H1 (cell line): Measurements from ENCODE around the gene POP7. TPM values are rescaled to one million over a fixed set of nuclear protein-coding genes. Genes with fewer than 3 reads are reported as not detected.

Source experiments
- CTCF ChIA-PET: fragments of 300-600 bp; sonication (Branson Sonifier 250); formaldehyde crosslinking; loops from one replicate; lab custom pipeline; 2021; ENCODE audit not compliant: partially characterized antibody; lab: Charles Lee
- POLR2A ChIA-PET: fragments of 300-600 bp; sonication (Branson Sonifier 250); formaldehyde crosslinking; loops from one replicate; lab custom pipeline; 2021; ENCODE audit warnings: inconsistent platforms; ENCODE audit not compliant: partially characterized antibody; lab: Charles Lee
- DNase-seq, 2 experiments: peaks; one replicate each; pipeline versions ENCODE4 v3.0.0 to v3.0.0-alpha.2; 2010 to 2022; ENCODE audit warnings: low spot score in 2 of 2, low read depth in 1 of 2, mixed read lengths in 1 of 2
- FAIRE-seq: peaks from 2 replicates; lab custom pipeline; 2011; peaks lifted over from hg19 to GRCh38; lab: Jason Lieb, UNC
- H2AFZ ChIP-seq: 2 replicates; pipeline ENCODE4 v1.8.1; 2012; ENCODE audit warnings: low read length, inconsistent platforms
- H2AK5ac ChIP-seq: 2 replicates; pipeline ENCODE4 v1.6.1; 2013; ENCODE audit warnings: low read depth, low read length
- H2BK120ac ChIP-seq: replicated peaks from 2 replicates; pipeline ENCODE3; 2013; ENCODE audit warnings: low read depth, low read length, inconsistent platforms
- H2BK12ac ChIP-seq: 2 replicates; pipeline ENCODE4 v1.6.1; 2013; ENCODE audit warnings: low read depth, low read length
- H2BK15ac ChIP-seq: 2 replicates; pipeline ENCODE4 v1.6.1; 2013; ENCODE audit warnings: low read length
- H2BK20ac ChIP-seq: 2 replicates; pipeline ENCODE4 v1.6.1; 2013; ENCODE audit warnings: low read length
- H2BK5ac ChIP-seq: 2 replicates; pipeline ENCODE4 v1.6.1; 2013; ENCODE audit warnings: low read depth, low read length
- H3K14ac ChIP-seq: 2 replicates; pipeline ENCODE4 v1.6.1; 2013; ENCODE audit warnings: inconsistent platforms; ENCODE audit not compliant: insufficient read length
- H3K18ac ChIP-seq: 2 replicates; pipeline ENCODE4 v1.6.1; 2013; ENCODE audit warnings: low read length; ENCODE audit errors: extremely low read depth
- H3K23ac ChIP-seq: 2 replicates; pipeline ENCODE4 v1.6.1; 2013; ENCODE audit warnings: inconsistent platforms; ENCODE audit not compliant: insufficient read length
- H3K23me2 ChIP-seq: 2 replicates; pipeline ENCODE4 v1.6.1; 2013; ENCODE audit warnings: low read depth, low read length
- H3K27ac ChIP-seq: 2 replicates; pipeline ENCODE4 v1.6.1; 2011; ENCODE audit warnings: low read depth, low read length, inconsistent platforms
- H3K27me3 ChIP-seq, 4 experiments: replicated peaks in 1 of 4; 1 replicate in 1 of 4; 2 replicates in 3 of 4; pipeline versions ENCODE4 v1.6.1 to v1.8.1; 2011 to 2013; ENCODE audit warnings: low read length in 3 of 4, mild to moderate bottlenecking in 3 of 4, inconsistent platforms in 2 of 4, mixed read lengths in 2 of 4, moderate library complexity in 1 of 4; ENCODE audit not compliant: control insufficient read depth in 3 of 4, insufficient read depth in 3 of 4; ENCODE audit errors: extremely low read depth in 1 of 4
- H3K36me3 ChIP-seq, 4 experiments: 2 replicates each; pipeline versions ENCODE4 v1.6.1 to v1.8.1; 2011 to 2013; ENCODE audit warnings: mild to moderate bottlenecking in 4 of 4, low read length in 3 of 4, moderate library complexity in 2 of 4, control low read depth in 1 of 4, inconsistent platforms in 1 of 4; ENCODE audit not compliant: insufficient read depth in 4 of 4, control insufficient read depth in 2 of 4
- H3K4ac ChIP-seq: replicated peaks from 2 replicates; pipeline ENCODE3; 2013; ENCODE audit warnings: low read length, low read depth, mixed read lengths, inconsistent platforms; ENCODE audit not compliant: insufficient read length
- H3K4me1 ChIP-seq, 4 experiments: replicated peaks in 1 of 4; 1 replicate in 1 of 4; 2 replicates in 3 of 4; pipeline versions ENCODE4 v1.6.1 to v1.8.1; 2011 to 2013; ENCODE audit warnings: low read length in 3 of 4, inconsistent platforms in 2 of 4, mixed read lengths in 1 of 4; ENCODE audit not compliant: insufficient read depth in 4 of 4, control insufficient read depth in 3 of 4
- H3K4me2 ChIP-seq, 2 experiments: 2 replicates each; pipeline versions ENCODE4 v1.6.1 to v1.8.1; 2011 to 2013; ENCODE audit warnings: low read depth in 2 of 2, low read length in 2 of 2, control low read depth in 1 of 2, inconsistent platforms in 1 of 2, mild to moderate bottlenecking in 1 of 2; ENCODE audit not compliant: insufficient read depth in 1 of 2
- H3K4me3 ChIP-seq, 4 experiments: fragments of 200-600, 300-600 bp in 1 of 4; sonication (generic), shearing (Covaris generic), sonication (Bioruptor Twin) in 1 of 4; 2 replicates each; pipeline versions ENCODE4 v1.5.1 to v1.8.1; 2011 to 2016; ENCODE audit warnings: low read length in 4 of 4, low read depth in 3 of 4, control low read depth in 2 of 4, inconsistent platforms in 2 of 4, mild to moderate bottlenecking in 2 of 4, mixed read lengths in 1 of 4, moderate library complexity in 1 of 4; ENCODE audit not compliant: insufficient read depth in 2 of 4; ENCODE audit errors: extremely low read depth in 1 of 4
- H3K56ac ChIP-seq: replicated peaks from 2 replicates; pipeline ENCODE3; 2013; ENCODE audit warnings: low read depth, mild to moderate bottlenecking, mixed read lengths, low read length, inconsistent platforms; ENCODE audit not compliant: insufficient read length
- H3K79me1 ChIP-seq: 2 replicates; pipeline ENCODE4 v1.6.1; 2013; ENCODE audit warnings: low read depth, low read length, control low read depth
- H3K79me2 ChIP-seq, 2 experiments: 2 replicates each; pipeline versions ENCODE4 v1.6.1 to v1.8.1; 2012 to 2013; ENCODE audit warnings: low read length in 2 of 2, mild to moderate bottlenecking in 2 of 2, inconsistent platforms in 1 of 2; ENCODE audit not compliant: insufficient read depth in 2 of 2, control insufficient read depth in 1 of 2
- H3K9ac ChIP-seq, 4 experiments: replicated peaks in 1 of 4; 1 replicate in 1 of 4; 2 replicates in 3 of 4; pipeline versions ENCODE4 v1.6.1 to v1.8.1; 2011 to 2013; ENCODE audit warnings: low read depth in 3 of 4, low read length in 3 of 4, control low read depth in 2 of 4, mild to moderate bottlenecking in 2 of 4, moderate library complexity in 2 of 4, inconsistent platforms in 1 of 4; ENCODE audit errors: extremely low read depth in 1 of 4
- H3K9me3 ChIP-seq, 2 experiments: 2 replicates each; pipeline versions ENCODE4 v1.6.1 to v1.8.1; 2012 to 2013; ENCODE audit warnings: mild to moderate bottlenecking in 2 of 2, moderate library complexity in 2 of 2, control low read depth in 1 of 2, inconsistent platforms in 1 of 2, low read depth in 1 of 2, low read length in 1 of 2, mixed read lengths in 1 of 2; ENCODE audit not compliant: insufficient read depth in 2 of 2
- H4K20me1 ChIP-seq, 2 experiments: replicated peaks in 1 of 2; 2 replicates each; pipeline versions ENCODE3 to v1.8.1; 2011 to 2013; ENCODE audit warnings: inconsistent platforms in 2 of 2, low read length in 2 of 2, mild to moderate bottlenecking in 1 of 2; ENCODE audit not compliant: insufficient read depth in 2 of 2, control insufficient read depth in 1 of 2
- H4K5ac ChIP-seq: 2 replicates; pipeline ENCODE4 v1.6.1; 2013; ENCODE audit warnings: low read length, low read depth, mixed read lengths, inconsistent platforms; ENCODE audit not compliant: insufficient read length
- H4K8ac ChIP-seq: 2 replicates; pipeline ENCODE4 v1.8.0; 2013; ENCODE audit warnings: mild to moderate bottlenecking, moderate library complexity, low read length, inconsistent platforms; ENCODE audit not compliant: insufficient read depth; ENCODE audit errors: extremely low read depth
- H4K91ac ChIP-seq: replicated peaks from 2 replicates; pipeline ENCODE3; 2013; ENCODE audit warnings: low read length, mixed read lengths, inconsistent platforms; ENCODE audit not compliant: insufficient read length
- CHD1 ChIP-seq: IDR thresholded peaks from 2 replicates; pipeline ENCODE4 v1.6.1; 2012; ENCODE audit warnings: low read depth, low read length, improper control_type of control experiment
- CREB1 ChIP-seq: IDR thresholded peaks from 2 replicates; pipeline ENCODE4 v1.6.1; 2012; ENCODE audit warnings: inconsistent platforms
- E2F6 ChIP-seq: IDR thresholded peaks from 2 replicates; pipeline ENCODE4 v1.6.1; 2012; ENCODE audit warnings: inconsistent platforms
- EGR1 ChIP-seq: IDR thresholded peaks from 2 replicates; pipeline ENCODE4 v1.6.1; 2011; ENCODE audit warnings: low read depth, low read length, borderline replicate concordance
- FOSL1 ChIP-seq: IDR thresholded peaks from 2 replicates; pipeline ENCODE4 v1.6.1; 2011; ENCODE audit warnings: mild to moderate bottlenecking, low read depth, low read length, moderate library complexity; ENCODE audit not compliant: insufficient read depth
- GABPA ChIP-seq: IDR thresholded peaks from 2 replicates; pipeline ENCODE4 v1.6.1; 2011; ENCODE audit warnings: mild to moderate bottlenecking, low read length, moderate library complexity, borderline replicate concordance; ENCODE audit not compliant: insufficient read depth
- JUN ChIP-seq: IDR thresholded peaks from 2 replicates; pipeline ENCODE4 v1.6.1; 2011; ENCODE audit warnings: low read depth, mild to moderate bottlenecking, improper control_type of control experiment, low read length
- KDM5A ChIP-seq: fragments of 200-600 bp; IDR thresholded peaks from 2 replicates; pipeline ENCODE4 v1.7.1; 2012; ENCODE audit warnings: mild to moderate bottlenecking, low read length, inconsistent platforms, mixed read lengths
- NANOG ChIP-seq: IDR thresholded peaks from 2 replicates; pipeline ENCODE4 v1.6.1; 2011; ENCODE audit warnings: low read length, low read depth, mild to moderate bottlenecking, inconsistent platforms; ENCODE audit not compliant: insufficient read depth, poor library complexity, severe bottlenecking
- NRF1 ChIP-seq: IDR thresholded peaks from 2 replicates; pipeline ENCODE4 v1.6.1; 2011; ENCODE audit warnings: mild to moderate bottlenecking, low read depth, low read length, improper control_type of control experiment
- RXRA ChIP-seq: IDR thresholded peaks from 2 replicates; pipeline ENCODE4 v1.6.1; 2011; ENCODE audit warnings: low read depth, mild to moderate bottlenecking, low read length, moderate library complexity; ENCODE audit not compliant: insufficient read depth
- SIRT6 ChIP-seq: IDR thresholded peaks from one replicate; pipeline ENCODE4 v1.7.1; 2012; ENCODE audit warnings: low read length, inconsistent platforms
- SRF ChIP-seq: IDR thresholded peaks from 2 replicates; pipeline ENCODE4 v1.6.1; 2011; ENCODE audit warnings: mild to moderate bottlenecking, low read depth, low read length, moderate library complexity
- SUZ12 ChIP-seq: fragments of 200-600 bp; sonication (generic); IDR thresholded peaks from 2 replicates; pipeline ENCODE4 v1.6.1; 2012; ENCODE audit warnings: mild to moderate bottlenecking, inconsistent platforms, low read length, moderate library complexity, mixed read lengths
- TAF7 ChIP-seq: optimal IDR thresholded peaks from 2 replicates; pipeline ENCODE3; 2011; ENCODE audit warnings: low read depth, mild to moderate bottlenecking, inconsistent platforms, low read length, moderate library complexity, borderline replicate concordance
- whole genome bisulfite sequencing, 2 experiments: shearing (Covaris generic) in 1 of 2; methylation state at CpG; one replicate each; pipeline versions ENCODE4 v1.1.6 to v1.1.7; 2013 to 2015; ENCODE audit warnings: low lambda C conversion rate in 2 of 2, mixed read lengths in 2 of 2, inconsistent platforms in 1 of 2, low coverage in 1 of 2, missing lambda C conversion rate in 1 of 2; ENCODE audit not compliant: insufficient replicate concordance in 2 of 2, insufficient coverage in 1 of 2, insufficient read length in 1 of 2; ENCODE audit errors: extremely low coverage in 1 of 2, missing lambda C conversion rate in 1 of 2; 5-methylcytosine and 5-hydroxymethylcytosine counted together
- polyA plus RNA-seq, 7 experiments: library from polyadenylated mRNA; depleted of rRNA in 3 of 7; stranded (reverse) in 5 of 7; unstranded in 2 of 7; fragments of >200 nt in 5 of 7; fragments of 200-250 nt in 2 of 7; gene quantifications; 1 replicate in 5 of 7; 2 replicates in 1 of 7; 4 replicates in 1 of 7; pipeline versions ENCODE4 v1.2.1 to v1.2.3, GENCODE V29; 2011 to 2013; ENCODE audit warnings: missing spikeins in 2 of 7, mixed read lengths in 2 of 7
- total RNA-seq: library from RNA; stranded (reverse); fragmentation: NEBNext Ultra II Directional; extraction: Animal tissue kit (Norgen Biotek cat#: 25700); gene quantifications from 2 replicates; pipeline ENCODE4 v1.2.1, GENCODE V29; 2021

The POP7 gene
- total and polyA plus RNA-seq, 2 of the 8 experiments (the other 6 are each of a cell fraction or from before 2014, with no cell fraction given), result 92.5 to 135 TPM

GRCh38 chr7:100736671-100737070 lies 30.8 kb downstream of the POP7 start:
- H3K36me3 ChIP-seq, result no peaks in the 10 kb centered on the region
- H4K8ac ChIP-seq, result no peak overlapping the region
- no peaks in the 10 kb centered on the region for H3K79me1 ChIP-seq
- 89% methylated on average over 5 of the region's 13 CpGs; no CpG with 5 or more reads in 1 of the 2 experiments for WGBS, 2 experiments
- H3K4me2 ChIP-seq, result no peak overlapping the region
- H2AFZ ChIP-seq, result no peak overlapping the region
- no peaks in the 10 kb centered on the region for H3K9me3 ChIP-seq
- POLR2A ChIA-PET, result no interaction called here
- FAIRE-seq (no peak), DNase-seq (no peak)
- H2AK5ac ChIP-seq, result no peak overlapping the region
- no peak overlapping the region for H3K18ac ChIP-seq
- CTCF ChIA-PET, result interaction anchor here (1.7 kb wide), 1 partner anchor 48 kb away, joined by 3 read pairs; no protein-coding TSS in a partner anchor
- no peak overlapping the region for H3K4ac ChIP-seq
- no peak overlapping the region for H3K56ac ChIP-seq
- no peak overlapping the region for H2BK15ac ChIP-seq
- no peak overlapping the region for H3K9ac ChIP-seq
- no peak overlapping the region for H3K4me3 ChIP-seq
- H3K27me3 ChIP-seq, result no peaks in the 10 kb centered on the region
- no peaks in the 10 kb centered on the region for H3K4me1 ChIP-seq
- no peak overlapping the region for H3K14ac ChIP-seq
- no peaks in the 10 kb centered on the region for H4K20me1 ChIP-seq
- H2BK12ac ChIP-seq, result no peak overlapping the region
- no peak overlapping the region for H4K5ac ChIP-seq
- no peaks in the 10 kb centered on the region for H3K23me2 ChIP-seq
- H2BK120ac ChIP-seq, result no peak overlapping the region
- H4K91ac ChIP-seq, result no peak overlapping the region
- H3K79me2 ChIP-seq, result no peaks in the 10 kb centered on the region
- H2BK5ac ChIP-seq, result no peak overlapping the region
- H2BK20ac ChIP-seq, result no peak overlapping the region
- H3K23ac ChIP-seq, result no peak overlapping the region
- no peak overlapping the region for H3K27ac ChIP-seq
- TF ChIP-seq CREB1 (no peak), CHD1 (no peak), RXRA (no peak), EGR1 (no peak), TAF7 (no peak), NANOG (no peak), SUZ12 (no peak), GABPA (no peak), NRF1 (no peak), E2F6 (no peak), SRF (no peak), JUN (no peak), SIRT6 (no peak), FOSL1 (no peak), KDM5A (no peak)
